A673 (cell line): ENCODE results near the gene KCNQ1OT1. TPM values are rescaled to one million over a fixed set of nuclear protein-coding genes. Genes with fewer than 3 reads are reported as not detected.

ENCODE experiments used
- BruUV-seq: library from RNA; stranded (reverse); fragments of 400-500 nt; replicated peaks from 2 replicates; lab custom pipeline; 2021; lab: Mats Ljungman, UMichigan
- CTCF ChIA-PET: fragments of 300-600 bp; sonication (Branson Sonifier 250); formaldehyde crosslinking; loops from one replicate; lab custom pipeline; 2022; ENCODE audit warnings: antibody characterized with exemption; lab: Charles Lee
- POLR2A ChIA-PET: fragments of 300-600 bp; sonication (Branson Sonifier 250); formaldehyde crosslinking; loops from one replicate; lab custom pipeline; 2022; ENCODE audit warnings: antibody characterized with exemption; ENCODE audit not compliant: low non-redundant PET; lab: Charles Lee
- DNase-seq: peaks from one replicate; pipeline ENCODE4 v3.0.0-alpha.2; 2015; ENCODE audit warnings: low spot score
- H3K27ac ChIP-seq: fragments of 200-600 bp; sonication (generic); 2 replicates; pipeline ENCODE4 v1.5.1; 2016; ENCODE audit warnings: mixed run types, low read depth, mild to moderate bottlenecking, mixed read lengths, antibody characterized with exemption, low read length; ENCODE audit not compliant: poor library complexity, severe bottlenecking
- H3K27me3 ChIP-seq: fragments of 200-600 bp; sonication (generic); replicated peaks from 2 replicates; pipeline ENCODE4 v1.6.1; 2017; ENCODE audit warnings: mixed run types, low read depth, mild to moderate bottlenecking, mixed read lengths, antibody characterized with exemption, low read length; ENCODE audit not compliant: insufficient read depth, poor library complexity
- H3K36me3 ChIP-seq: fragments of 200-600 bp; sonication (generic); 2 replicates; pipeline ENCODE4 v1.6.1; 2016; ENCODE audit warnings: mixed run types, mild to moderate bottlenecking, mixed read lengths, antibody characterized with exemption, low read length; ENCODE audit not compliant: insufficient read depth, poor library complexity, severe bottlenecking
- H3K4me1 ChIP-seq: fragments of 200-600 bp; sonication (generic); 2 replicates; pipeline ENCODE4 v1.6.1; 2017; ENCODE audit warnings: mixed run types, mild to moderate bottlenecking, mixed read lengths, antibody characterized with exemption, low read length; ENCODE audit not compliant: insufficient read depth, poor library complexity, severe bottlenecking
- H3K4me3 ChIP-seq: fragments of 200-600 bp; sonication (generic); 2 replicates; pipeline ENCODE4 v1.5.1; 2016; ENCODE audit warnings: low read depth, mixed run types, mild to moderate bottlenecking, mixed read lengths, low read length; ENCODE audit not compliant: poor library complexity, severe bottlenecking
- H3K9me3 ChIP-seq: fragments of 200-600 bp; sonication (generic); 2 replicates; pipeline ENCODE4 v1.6.1; 2016; ENCODE audit warnings: mixed run types, low read depth, mild to moderate bottlenecking, mixed read lengths, antibody characterized with exemption, low read length; ENCODE audit not compliant: poor library complexity, severe bottlenecking
- CTCF ChIP-seq: fragments of 300-800, 200-600 bp; sonication (generic); conservative IDR thresholded peaks from 2 replicates; pipeline ENCODE4 v1.5.1; 2017; ENCODE audit warnings: low read depth, mild to moderate bottlenecking, antibody characterized with exemption, low read length, moderate library complexity, mixed read lengths
- EZH2 ChIP-seq: fragments of 200-600 bp; sonication (generic); IDR thresholded peaks from 2 replicates; pipeline ENCODE4 v1.6.1; 2017; ENCODE audit warnings: borderline replicate concordance, low read depth, mild to moderate bottlenecking, mixed read lengths, antibody characterized with exemption, low read length; ENCODE audit not compliant: poor library complexity, severe bottlenecking
- intact Hi-C: fragments of 100-400 bp; cut with micrococcal nuclease; formaldehyde crosslinking; loops from one replicate; pipeline ENCODE4 v1.10.0; 2022; ENCODE audit not compliant: unreplicated experiment
- total RNA-seq: library from RNA; stranded (reverse); gene quantifications from 2 replicates; pipeline ENCODE4 v1.2.3, GENCODE V29; 2021

The KCNQ1OT1 gene
- total RNA-seq, 1 experiment from 2014 or later = 4.0 TPM

GRCh38 chr11:2673250-2673610, 26.6 kb downstream of the KCNQ1OT1 start:
- CTCF ChIA-PET = no interaction called here
- Histone ChIP-seq H3K4me1 (no peaks in the 10 kb centered on the region), H3K4me3 (no peak overlapping the region), H3K27ac (no peak overlapping the region), H3K27me3 (no peaks in the 10 kb centered on the region), H3K9me3 (no peaks in the 10 kb centered on the region), H3K36me3 (peaks cover 2% of the 10 kb centered on the region)
- TF ChIP-seq EZH2 (no peak), CTCF (no peak)
- POLR2A ChIA-PET = no interaction called here
- DNase-seq = no peak
- no TSS peak for BruUV-seq
- intact Hi-C loops = no loop called here

GRCh38 chr11:2672553-2673249, 27.1 kb downstream of the KCNQ1OT1 start:
- POLR2A ChIA-PET = no interaction called here
- Histone ChIP-seq H3K27ac (no peak overlapping the region), H3K9me3 (no peaks in the 10 kb centered on the region), H3K36me3 (peaks cover 2% of the 10 kb centered on the region), H3K27me3 (no peaks in the 10 kb centered on the region), H3K4me1 (no peaks in the 10 kb centered on the region), H3K4me3 (no peak overlapping the region)
- CTCF ChIA-PET = no interaction called here
- no TSS peak for BruUV-seq
- intact Hi-C loops = no loop called here
- no peak for DNase-seq
- no peak for TF ChIP-seq EZH2
- no peak for TF ChIP-seq CTCF

- no peaks in the 10 kb centered on the region for H3K4me1 ChIP-seq
- POLR2A ChIA-PET = no interaction called here
- H3K27me3 ChIP-seq = no peaks in the 10 kb centered on the region
- CTCF ChIA-PET = no interaction called here
- peaks cover 2% of the 10 kb centered on the region for H3K36me3 ChIP-seq
- intact Hi-C loops = no loop called here
- no peaks in the 10 kb centered on the region for H3K9me3 ChIP-seq
- no peak overlapping the region for H3K4me3 ChIP-seq
- no peak overlapping the region for H3K27ac ChIP-seq
- DNase-seq = no peak
- BruUV-seq = no TSS peak
- no peak for TF ChIP-seq EZH2
- no peak for TF ChIP-seq CTCF
Measured at GRCh38 chr11:2671748-2672147, 28.0 kb downstream of the KCNQ1OT1 start.
